ENCODE measurements around the gene PACS1.

Gene PACS1

DNA sequence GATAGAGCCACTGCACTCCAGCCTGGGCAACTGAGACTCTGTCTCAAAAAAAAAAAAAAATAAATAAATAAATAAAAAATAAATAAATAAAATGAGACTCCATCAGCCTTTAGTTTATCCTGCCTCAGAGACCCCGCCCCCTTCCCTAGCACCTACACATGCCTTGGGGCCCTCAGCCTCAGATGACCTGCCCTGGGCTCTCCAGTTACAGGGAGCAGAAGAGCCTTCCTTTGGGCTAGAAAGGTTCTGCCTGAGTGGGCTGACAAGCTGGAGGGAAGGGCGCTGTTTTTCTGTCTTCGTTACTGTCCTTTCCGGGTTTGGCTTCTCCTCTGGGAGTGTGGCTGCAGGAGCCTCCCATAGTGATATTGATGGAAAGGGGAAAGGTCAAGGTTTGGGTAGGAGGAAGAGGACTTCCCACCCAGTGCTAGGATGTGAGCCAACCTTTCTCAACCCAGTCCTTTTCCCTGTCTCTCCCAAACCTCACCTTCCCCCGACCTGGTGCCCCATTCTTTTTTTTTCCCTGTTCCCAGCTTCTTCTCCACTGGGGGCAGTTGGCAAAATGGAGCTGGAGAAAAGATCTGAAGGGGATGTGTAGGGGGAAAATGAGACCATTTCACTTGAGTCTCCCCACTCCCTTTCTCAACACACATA, 19.4 kb upstream of the PACS1 start:
- TF ChIP-seq CTBP1 (IDR thresholded peaks at IDR 0.05; ENCODE audit: borderline replicate concordance) = no peak
- TF ChIP-seq SUZ12 (IDR thresholded peaks at IDR 0.05) = no peak
- no peak for TF ChIP-seq SP1 (IDR thresholded peaks at IDR 0.05)
- TF ChIP-seq FOXA1 (IDR thresholded peaks at IDR 0.05) = no peak
- TF ChIP-seq FOXM1 (IDR thresholded peaks at IDR 0.05; ENCODE audit: borderline replicate concordance) = no peak
- no peak for TF ChIP-seq NFRKB (IDR thresholded peaks at IDR 0.05)
- no peak for TF ChIP-seq HDGF (IDR thresholded peaks at IDR 0.05; ENCODE audit: borderline replicate concordance)
- no peak for TF ChIP-seq TARDBP (IDR thresholded peaks at IDR 0.05)
- TF ChIP-seq LEF1 (IDR thresholded peaks at IDR 0.05; ENCODE audit: borderline replicate concordance) = no peak
- TF ChIP-seq BHLHE40 (IDR thresholded peaks at IDR 0.05; ENCODE audit: borderline replicate concordance) = no peak
- TF ChIP-seq FOXK2 (IDR thresholded peaks at IDR 0.05) = no peak
- TF ChIP-seq, protein P1, sequence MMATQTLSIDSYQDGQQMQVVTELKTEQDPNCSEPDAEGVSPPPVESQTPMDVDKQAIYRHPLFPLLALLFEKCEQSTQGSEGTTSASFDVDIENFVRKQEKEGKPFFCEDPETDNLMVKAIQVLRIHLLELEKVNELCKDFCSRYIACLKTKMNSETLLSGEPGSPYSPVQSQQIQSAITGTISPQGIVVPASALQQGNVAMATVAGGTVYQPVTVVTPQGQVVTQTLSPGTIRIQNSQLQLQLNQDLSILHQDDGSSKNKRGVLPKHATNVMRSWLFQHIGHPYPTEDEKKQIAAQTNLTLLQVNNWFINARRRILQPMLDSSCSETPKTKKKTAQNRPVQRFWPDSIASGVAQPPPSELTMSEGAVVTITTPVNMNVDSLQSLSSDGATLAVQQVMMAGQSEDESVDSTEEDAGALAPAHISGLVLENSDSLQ (IDR thresholded peaks at IDR 0.05) = no peak
- no peak for TF ChIP-seq ZNF384 (IDR thresholded peaks at IDR 0.05)
- TF ChIP-seq L3MBTL2 (conservative IDR thresholded peaks at IDR 0.05) = no peak
- no peak for TF ChIP-seq ELF4 (IDR thresholded peaks at IDR 0.05)
- TF ChIP-seq ARNT (IDR thresholded peaks at IDR 0.05) = no peak
- POLR2A ChIA-PET = interaction anchor here (4.9 kb wide), 1 partner anchor 18 kb away, joined by 34 read pairs; no protein-coding TSS in a partner anchor
- CTCF ChIA-PET = interaction anchor here (0.6 to 4.6 kb wide), 3 partner anchors 13 to 29 kb away, joined by 3 to 24 read pairs (median 4); no protein-coding TSS in a partner anchor

DNA sequence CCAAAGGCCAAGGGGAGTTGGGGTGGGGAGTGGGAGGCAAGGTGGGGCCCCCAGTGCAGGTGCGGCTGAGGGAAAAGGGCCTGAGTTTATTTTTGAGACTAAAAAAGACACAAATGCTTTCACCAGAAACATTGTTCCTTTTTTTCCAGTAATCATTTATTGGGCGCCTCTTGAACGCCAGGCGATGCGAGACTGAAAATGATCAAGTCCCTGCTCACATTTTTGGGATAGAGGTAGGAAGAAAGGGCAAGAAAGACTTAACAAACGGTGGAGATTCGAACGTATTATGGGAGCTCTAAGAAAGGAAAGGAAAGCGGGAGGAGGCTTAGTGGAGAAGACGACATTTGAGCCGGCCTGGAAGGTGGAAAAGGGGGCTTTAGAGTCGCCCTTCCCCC, 18.7 kb upstream of the PACS1 start:
- POLR2A ChIA-PET = interaction anchor here (1.0 to 4.9 kb wide), 9 partner anchors 10 to 248 kb away, joined by 3 to 34 read pairs (median 5); partner anchors contain the start of gene CCDC85B
- TF ChIP-seq BHLHE40 (IDR thresholded peaks at IDR 0.05; ENCODE audit: borderline replicate concordance) (no peak), HDGF (IDR thresholded peaks at IDR 0.05; ENCODE audit: borderline replicate concordance) (no peak), FOXM1 (IDR thresholded peaks at IDR 0.05; ENCODE audit: borderline replicate concordance) (no peak), LEF1 (IDR thresholded peaks at IDR 0.05; ENCODE audit: borderline replicate concordance) (no peak), FOXK2 (IDR thresholded peaks at IDR 0.05) (no peak), FOXA1 (IDR thresholded peaks at IDR 0.05) (no peak)
- TF ChIP-seq, protein P1 (IDR thresholded peaks at IDR 0.05) = no peak
- no peak for DNase-seq (ENCODE audit: extremely low spot score)
- CTCF ChIA-PET = interaction anchor here (1.0 to 4.6 kb wide), 3 partner anchors 13 to 220 kb away, joined by 3 to 24 read pairs (median 3); no protein-coding TSS in a partner anchor

More for the DNA sequence above, 19.4 kb upstream of the PACS1 start:
- DNase-seq (ENCODE audit: extremely low spot score) = no peak

DNA sequence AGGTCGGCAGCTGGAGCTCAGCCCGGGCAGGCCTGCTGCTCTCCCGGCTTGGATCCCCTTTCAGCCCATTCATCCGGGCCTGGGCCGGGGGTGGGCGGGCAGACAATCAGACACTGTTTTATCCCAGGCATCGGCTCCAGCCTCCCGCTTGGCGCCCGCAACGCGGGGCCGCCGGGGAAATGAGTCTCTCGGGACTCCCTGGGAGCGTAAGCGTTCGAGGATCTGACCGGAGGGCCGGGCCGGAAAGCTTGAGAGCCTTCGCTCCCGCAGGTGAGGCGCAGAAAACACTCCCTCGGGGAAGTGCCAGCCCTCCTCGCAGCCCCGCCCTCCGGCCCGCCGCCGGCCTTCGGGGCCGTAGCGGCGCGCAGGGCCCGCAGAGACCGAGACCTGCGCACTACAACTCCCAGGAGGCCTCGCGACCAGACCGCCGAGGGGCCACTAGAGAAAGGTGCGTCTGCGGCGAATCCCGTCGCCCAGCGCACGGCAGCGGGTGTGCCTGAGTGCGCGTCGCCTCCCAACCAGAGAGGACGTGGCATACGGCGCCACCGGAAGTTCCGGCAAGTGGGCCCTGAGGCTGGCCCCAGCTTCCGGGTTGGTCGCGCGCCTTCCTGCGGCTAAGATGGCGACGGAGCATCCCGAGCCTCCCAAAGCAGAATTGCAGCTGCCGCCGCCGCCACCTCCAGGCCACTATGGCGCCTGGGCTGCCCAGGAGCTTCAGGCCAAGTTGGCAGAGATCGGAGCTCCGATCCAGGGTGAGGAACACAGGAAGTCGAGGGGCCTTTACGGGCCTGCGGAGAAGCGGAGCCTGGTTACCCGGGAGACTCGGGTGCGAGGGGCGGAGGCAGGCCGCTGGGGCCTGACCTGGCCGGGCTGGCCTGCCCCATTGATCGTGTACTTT, 18.1 kb upstream of the PACS1 start, which contains the start of gene SF3B2:
Gene SF3B2, plus strand, starts transcription at position 599 of the 898 bp plus-strand sequence. Its CDS starts 21 bp downstream, at position 620.
- ChIA-PET CTCF (interaction anchor here (1.0 to 4.6 kb wide), 3 partner anchors 16 to 221 kb away, joined by 3 to 24 read pairs (median 3); no protein-coding TSS in a partner anchor), POLR2A (interaction anchor here (0.6 to 4.9 kb wide), 22 partner anchors 8 to 337 kb away, joined by 3 to 34 read pairs (median 4); partner anchors contain the start of genes BANF1, CCDC85B, EIF1AD and FIBP)
- no peak for TF ChIP-seq SP1 (IDR thresholded peaks at IDR 0.05)
- TF ChIP-seq LEF1 (IDR thresholded peaks at IDR 0.05; ENCODE audit: borderline replicate concordance) = no peak
- TF ChIP-seq, protein P1 (IDR thresholded peaks at IDR 0.05) = no peak
- TF ChIP-seq HDGF (IDR thresholded peaks at IDR 0.05; ENCODE audit: borderline replicate concordance) = 0 out of 2 replicates have a peak, but pooled peaks have one; percentile 98
- no peak for TF ChIP-seq ZNF384 (IDR thresholded peaks at IDR 0.05)
- peak; percentile 96 for TF ChIP-seq ELF4 (IDR thresholded peaks at IDR 0.05)
- no peak for TF ChIP-seq L3MBTL2 (conservative IDR thresholded peaks at IDR 0.05)
- no peak for TF ChIP-seq CTBP1 (IDR thresholded peaks at IDR 0.05; ENCODE audit: borderline replicate concordance)
- DNase-seq (ENCODE audit: extremely low spot score) = peak; percentile 96

DNA sequence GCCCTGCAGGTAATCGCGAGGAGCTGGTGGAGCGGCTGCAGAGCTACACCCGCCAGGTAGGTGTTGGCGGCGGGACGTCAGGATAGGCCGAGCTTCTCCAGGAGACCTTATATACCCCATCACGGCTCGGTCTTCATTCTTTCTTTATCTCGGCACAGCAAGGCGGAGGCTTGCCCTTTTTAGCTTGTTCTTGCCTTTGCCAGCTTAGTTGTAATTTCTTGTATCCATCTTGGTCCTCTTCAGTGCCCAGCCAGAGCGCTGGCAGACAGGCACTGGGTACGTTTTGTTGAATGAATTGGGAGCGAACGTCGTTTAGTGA, 17.4 kb upstream of the PACS1 start:
- POLR2A ChIA-PET = interaction anchor here (0.8 to 4.9 kb wide), 10 partner anchors 11 to 338 kb away, joined by 3 to 34 read pairs (median 6); partner anchors contain the start of genes FIBP and MUS81
- no peak for DNase-seq (ENCODE audit: extremely low spot score)
- TF ChIP-seq FOXA1 (IDR thresholded peaks at IDR 0.05) = no peak
- CTCF ChIA-PET = interaction anchor here (1.0 to 4.6 kb wide), 2 partner anchors 16 to 30 kb away, joined by 3 to 24 read pairs; no protein-coding TSS in a partner anchor

DNA sequence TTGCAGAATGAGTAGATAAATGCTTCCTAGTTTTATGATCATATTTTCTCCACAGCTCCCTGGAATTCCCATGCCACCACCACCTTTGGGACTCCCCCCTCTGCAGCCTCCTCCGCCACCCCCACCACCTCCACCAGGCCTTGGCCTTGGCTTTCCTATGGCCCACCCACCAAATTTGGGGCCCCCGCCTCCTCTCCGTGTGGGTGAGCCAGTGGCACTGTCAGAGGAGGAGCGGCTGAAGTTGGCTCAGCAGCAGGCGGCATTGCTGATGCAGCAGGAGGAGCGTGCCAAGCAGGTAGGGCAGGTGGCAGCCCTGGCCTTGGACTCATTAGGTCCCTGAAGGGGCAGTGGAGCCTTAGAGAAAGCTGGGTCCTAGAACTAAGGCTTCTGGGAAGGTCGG, 15.1 kb upstream of the PACS1 start:
- POLR2A ChIA-PET = interaction anchor here (3.5 to 4.9 kb wide), 2 partner anchors 8 to 13 kb away, joined by 20 to 34 read pairs; no protein-coding TSS in a partner anchor
- TF ChIP-seq FOXK2 (IDR thresholded peaks at IDR 0.05) (no peak), SP1 (IDR thresholded peaks at IDR 0.05) (no peak), ELF4 (IDR thresholded peaks at IDR 0.05) (no peak), FOXM1 (IDR thresholded peaks at IDR 0.05; ENCODE audit: borderline replicate concordance) (no peak), HDGF (IDR thresholded peaks at IDR 0.05; ENCODE audit: borderline replicate concordance) (no peak), LEF1 (IDR thresholded peaks at IDR 0.05; ENCODE audit: borderline replicate concordance) (no peak), L3MBTL2 (conservative IDR thresholded peaks at IDR 0.05) (no peak), CTBP1 (IDR thresholded peaks at IDR 0.05; ENCODE audit: borderline replicate concordance) (no peak), ZNF384 (IDR thresholded peaks at IDR 0.05) (no peak)
- no peak for DNase-seq (ENCODE audit: extremely low spot score)
- CTCF ChIA-PET = interaction anchor here (1.7 to 1.9 kb wide), 2 partner anchors 9 to 14 kb away, joined by 7 to 12 read pairs; no protein-coding TSS in a partner anchor

Measured in HEK293T (cell line).